GM19468 (cell line): ENCODE measurements around the gene TMEM179B.
"Not testable (repeated sequence)": the region's sequence is repeated elsewhere in the genome, so short reads cannot be mapped to it uniquely, and the experiment has no call there.

Source experiments
- ATAC-seq: cut with Tn5 transposase; IDR thresholded peaks from one replicate; pipeline ENCODE4 v1.9.1; 2021; ENCODE audit warnings: mild to moderate bottlenecking, moderate library complexity, moderate number of reproducible peaks; ENCODE audit not compliant: unreplicated experiment; ENCODE audit errors: extremely low read depth

Gene TMEM179B

GRCh38 chr11:62787005-62787759 lies at the start of gene TMEM179B:
Gene TMEM179B (plus strand): TSS chr11:62787402. CDS start chr11:62787432, 30 bp downstream.
- ATAC-seq: peak; percentile 20

- no peak for ATAC-seq
Measured at GRCh38 chr11:62747475-62748160, 39.6 kb upstream of the TMEM179B start.

- not testable (repeated sequence) for ATAC-seq
Measured at GRCh38 chr11:62749931-62750330, 37.3 kb upstream of the TMEM179B start.

- ATAC-seq: no peak
Measured at GRCh38 chr11:62752177-62752785, 34.9 kb upstream of the TMEM179B start.

- no peak for ATAC-seq
Measured at GRCh38 chr11:62752994-62753735, 34.0 kb upstream of the TMEM179B start.

- ATAC-seq: peak; percentile 81
Measured at GRCh38 chr11:62753736-62754603, 33.2 kb upstream of the TMEM179B start, which contains the start of gene ZBTB3. Gene ZBTB3 (minus strand): TSS chr11:62754160. CDS start chr11:62753664, 496 bp downstream.

GRCh38 chr11:62755086-62755615 lies 32.1 kb upstream of the TMEM179B start:
- ATAC-seq: no peak

GRCh38 chr11:62757846-62758788 lies 29.1 kb upstream of the TMEM179B start:
- ATAC-seq: no peak

- ATAC-seq: not testable (repeated sequence)
Measured at GRCh38 chr11:62760867-62761227, 26.4 kb upstream of the TMEM179B start.

- ATAC-seq: no peak
Measured at GRCh38 chr11:62770778-62771143, 16.4 kb upstream of the TMEM179B start.

- peak; percentile 33 for ATAC-seq
Measured at GRCh38 chr11:62771144-62772021, 15.8 kb upstream of the TMEM179B start, which contains the start of gene TAF6L. Gene TAF6L (plus strand): TSS chr11:62771396. CDS start chr11:62775784, 4,388 bp downstream.

GRCh38 chr11:62774407-62774806 lies 12.8 kb upstream of the TMEM179B start:
- no peak for ATAC-seq

GRCh38 chr11:62775646-62776045 lies 11.6 kb upstream of the TMEM179B start:
- ATAC-seq: no peak

- ATAC-seq: no peak
Measured at GRCh38 chr11:62777389-62777788, 9.8 kb upstream of the TMEM179B start.

GRCh38 chr11:62778441-62778840 lies 8.8 kb upstream of the TMEM179B start:
- no peak for ATAC-seq

GRCh38 chr11:62782753-62783152 lies 4.4 kb upstream of the TMEM179B start:
- ATAC-seq: no peak

GRCh38 chr11:62786318-62787004 lies 741 bp upstream of the TMEM179B start:
- ATAC-seq: no peak
